H1 (cell line): ENCODE data around the gene UBA5. TPM values are rescaled to one million over a fixed set of nuclear protein-coding genes. Genes with fewer than 3 reads are reported as not detected.

ENCODE experiments used
- CHD7 ChIP-seq: fragments of 300-600 bp; sonication (generic); IDR thresholded peaks from 2 replicates; pipeline ENCODE4 v1.7.1; 2012; ENCODE audit warnings: low read length, moderate library complexity, mild to moderate bottlenecking, inconsistent platforms; ENCODE audit not compliant: insufficient replicate concordance
- EZH2 ChIP-seq: fragments of 200-600 bp; sonication (generic); IDR thresholded peaks from 2 replicates; pipeline ENCODE4 v1.7.1; 2012; ENCODE audit warnings: low read depth, mild to moderate bottlenecking, moderate library complexity, low read length, inconsistent platforms; ENCODE audit not compliant: severe bottlenecking
- HDAC2 ChIP-seq, 2 experiments: fragments of 300-600 bp in 1 of 2; sonication (generic) in 1 of 2; IDR thresholded peaks; 2 replicates each; pipeline ENCODE4 v1.6.1; 2011 to 2012; ENCODE audit warnings: low read depth in 2 of 2, low read length in 2 of 2, mild to moderate bottlenecking in 2 of 2, moderate library complexity in 2 of 2, borderline replicate concordance in 1 of 2, inconsistent platforms in 1 of 2
- NANOG ChIP-seq: IDR thresholded peaks from 2 replicates; pipeline ENCODE4 v1.6.1; 2011; ENCODE audit warnings: low read length, low read depth, mild to moderate bottlenecking, inconsistent platforms; ENCODE audit not compliant: insufficient read depth, poor library complexity, severe bottlenecking
- polyA plus RNA-seq, 7 experiments: library from polyadenylated mRNA; depleted of rRNA in 3 of 7; stranded (reverse) in 5 of 7; unstranded in 2 of 7; fragments of >200 nt in 5 of 7; fragments of 200-250 nt in 2 of 7; gene quantifications; 1 replicate in 5 of 7; 2 replicates in 1 of 7; 4 replicates in 1 of 7; pipeline versions ENCODE4 v1.2.1 to v1.2.3, GENCODE V29; 2011 to 2013; ENCODE audit warnings: missing spikeins in 2 of 7, mixed read lengths in 2 of 7
- total RNA-seq: library from RNA; stranded (reverse); fragmentation: NEBNext Ultra II Directional; extraction: Animal tissue kit (Norgen Biotek cat#: 25700); gene quantifications from 2 replicates; pipeline ENCODE4 v1.2.1, GENCODE V29; 2021

The UBA5 gene
- total and polyA plus RNA-seq, 2 of the 8 experiments (the other 6 are each of a cell fraction or from before 2014, with no cell fraction given), result 11.0 to 28.0 TPM

GRCh38 chr3:132679911-132680310 lies 19.8 kb downstream of the UBA5 start (continued):
- TF ChIP-seq EZH2 (no peak), CHD7 (no peak), NANOG (no peak), HDAC2 (IDR thresholded peaks at IDR 0.05; ENCODE audit: borderline replicate concordance in 1 of 2, low read depth in 2 of 2, low read length in 2 of 2) (no peak)
